Raji (cell line): ENCODE data around the gene SBK2.

Source experiments
- POLR2A ChIP-seq: IDR thresholded peaks from 2 replicates; pipeline ENCODE4 v1.6.1; 2011; ENCODE audit warnings: low read depth, low read length, control low read depth; ENCODE audit not compliant: insufficient read depth

Gene SBK2

DNA sequence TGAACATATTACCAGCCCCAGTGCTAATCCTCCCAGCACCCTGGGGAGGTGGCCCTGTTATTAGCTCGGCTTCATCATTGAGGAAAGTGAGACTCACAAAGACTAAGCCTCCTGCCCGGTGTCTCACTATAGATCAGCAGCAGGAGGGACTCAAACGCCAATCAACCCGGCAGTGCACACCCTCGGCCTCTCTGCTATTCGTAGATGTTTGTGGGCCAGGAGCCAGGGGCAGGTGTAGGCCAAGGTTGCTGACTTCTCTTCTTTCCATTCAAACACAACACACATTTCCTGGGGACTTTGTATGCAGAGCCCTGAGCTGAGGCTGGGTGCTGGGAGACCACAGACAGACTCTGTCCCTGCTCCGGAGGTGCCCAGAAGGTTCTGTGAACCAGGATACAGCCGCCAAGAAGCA is 17.8 kb upstream of the SBK2 start:
- no peak for TF ChIP-seq POLR2A

DNA sequence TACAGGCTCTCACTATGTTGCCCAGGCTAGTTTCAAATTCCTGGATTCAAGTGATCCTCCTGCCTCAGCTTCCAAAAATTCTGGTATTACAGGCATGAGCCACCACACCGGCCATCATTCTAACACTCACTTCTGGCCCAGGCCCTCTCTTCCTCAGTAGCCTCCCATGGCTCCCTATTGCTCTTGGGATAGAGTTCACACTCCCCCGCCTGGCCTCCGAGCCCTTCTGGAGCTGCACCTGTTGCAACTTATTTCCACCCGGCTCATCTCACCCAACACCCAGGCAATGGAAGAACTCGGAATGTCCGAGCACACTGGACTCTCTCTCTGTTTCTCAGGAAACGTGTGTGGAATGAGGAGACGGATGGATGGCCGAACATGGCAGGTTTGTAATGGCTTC is 17.4 kb upstream of the SBK2 start:
- TF ChIP-seq POLR2A = no peak

DNA sequence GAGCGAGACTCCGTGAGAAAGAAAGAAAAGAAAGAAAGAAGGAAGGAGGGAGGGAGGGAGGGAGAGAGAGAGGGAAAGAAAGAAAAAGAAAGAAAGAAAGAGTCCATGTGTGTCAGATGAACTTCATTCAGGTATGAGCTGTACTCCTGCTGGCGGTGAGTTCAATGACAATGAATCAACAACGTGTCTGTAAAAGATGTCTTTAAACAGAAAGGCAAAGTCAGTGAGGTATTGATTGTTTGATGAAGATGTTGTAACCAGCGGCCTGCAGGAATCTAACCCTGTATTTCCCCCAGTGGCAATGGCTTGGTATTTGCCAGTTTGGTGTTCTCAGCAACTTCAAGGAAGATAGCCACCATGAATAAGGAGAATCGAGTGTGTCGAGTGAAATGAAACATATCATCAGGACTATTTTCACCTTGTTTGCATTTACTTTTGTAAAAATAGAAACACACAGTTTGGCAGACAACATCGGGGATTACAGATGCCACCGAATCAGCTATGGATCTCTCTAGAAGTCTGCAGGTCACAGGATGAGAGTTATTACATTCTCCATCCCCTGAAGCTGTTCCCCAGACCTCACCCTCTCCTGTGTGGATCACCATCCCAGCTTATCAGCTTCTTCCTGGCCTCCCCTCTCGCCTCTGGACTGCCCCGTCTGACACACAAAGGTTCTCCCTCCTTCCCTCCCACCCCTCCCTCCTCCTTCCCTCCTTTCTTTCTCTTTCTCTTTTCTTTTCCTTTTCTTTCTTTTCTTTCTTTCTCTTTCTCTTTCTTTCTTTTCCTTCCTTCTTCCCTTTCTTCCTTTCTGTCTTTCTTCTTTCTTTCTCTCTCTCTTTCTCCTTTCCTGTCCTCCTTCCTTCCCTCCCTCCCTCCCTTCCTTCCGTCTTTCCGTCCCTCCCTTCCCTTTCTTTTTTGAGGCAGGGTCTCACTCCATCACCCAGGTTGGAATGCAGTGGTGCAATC is 16.6 kb upstream of the SBK2 start:
- no peak for TF ChIP-seq POLR2A

DNA sequence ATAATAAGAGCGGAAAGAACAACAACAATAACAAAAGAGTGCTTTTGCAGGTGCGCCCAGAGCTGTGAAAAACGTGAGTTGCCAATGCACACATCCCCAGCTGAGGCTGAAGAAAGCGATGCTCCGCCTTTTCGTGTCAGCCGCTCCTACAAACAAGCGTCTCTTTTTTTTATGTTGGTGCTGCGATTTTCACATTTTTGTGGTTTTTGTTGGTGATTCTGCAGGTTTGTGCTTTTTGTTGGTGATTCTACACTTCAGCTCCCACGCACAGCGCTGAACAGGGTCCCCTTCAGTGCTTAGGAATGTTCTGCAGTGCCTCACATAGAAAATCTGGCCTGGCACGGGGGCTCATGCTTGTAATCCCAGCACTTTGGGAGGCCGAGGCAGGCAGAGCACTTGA is 15.7 kb upstream of the SBK2 start:
- no peak for TF ChIP-seq POLR2A

DNA sequence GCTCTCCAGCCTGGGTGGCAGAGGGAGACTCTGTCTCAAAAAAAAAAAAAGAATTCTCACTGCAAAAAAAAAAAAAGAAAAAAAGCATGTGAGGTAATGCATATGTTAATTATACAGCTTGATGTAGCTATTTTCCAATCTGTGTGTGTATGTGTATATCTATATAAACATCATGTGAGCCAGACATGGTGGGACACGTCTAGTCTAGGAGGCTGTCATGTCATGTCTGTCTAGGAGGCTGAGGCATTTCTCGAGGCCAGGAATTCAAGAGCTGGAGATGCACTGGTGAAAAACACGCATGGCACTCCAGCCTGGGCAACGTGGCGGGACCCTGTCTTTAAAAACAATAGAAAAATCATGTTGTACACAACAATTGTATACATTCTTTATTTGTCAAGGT is 15.3 kb upstream of the SBK2 start:
- TF ChIP-seq POLR2A = no peak

DNA sequence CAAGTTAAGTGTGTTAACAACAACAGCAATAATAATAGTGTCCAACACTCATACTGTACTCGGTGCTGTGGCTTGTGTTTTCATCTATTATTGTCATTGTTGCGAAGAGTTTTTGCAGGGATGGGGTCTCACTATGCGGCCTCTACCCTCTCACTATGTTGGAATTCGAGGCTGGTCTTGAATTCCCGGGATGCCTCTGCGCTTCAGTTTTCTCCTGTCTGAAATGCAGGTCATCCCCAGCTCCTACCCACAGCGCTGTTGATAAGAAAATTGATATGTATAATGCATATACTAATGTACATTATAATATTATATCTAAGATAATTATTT is 13.4 kb upstream of the SBK2 start:
- TF ChIP-seq POLR2A = no peak

DNA sequence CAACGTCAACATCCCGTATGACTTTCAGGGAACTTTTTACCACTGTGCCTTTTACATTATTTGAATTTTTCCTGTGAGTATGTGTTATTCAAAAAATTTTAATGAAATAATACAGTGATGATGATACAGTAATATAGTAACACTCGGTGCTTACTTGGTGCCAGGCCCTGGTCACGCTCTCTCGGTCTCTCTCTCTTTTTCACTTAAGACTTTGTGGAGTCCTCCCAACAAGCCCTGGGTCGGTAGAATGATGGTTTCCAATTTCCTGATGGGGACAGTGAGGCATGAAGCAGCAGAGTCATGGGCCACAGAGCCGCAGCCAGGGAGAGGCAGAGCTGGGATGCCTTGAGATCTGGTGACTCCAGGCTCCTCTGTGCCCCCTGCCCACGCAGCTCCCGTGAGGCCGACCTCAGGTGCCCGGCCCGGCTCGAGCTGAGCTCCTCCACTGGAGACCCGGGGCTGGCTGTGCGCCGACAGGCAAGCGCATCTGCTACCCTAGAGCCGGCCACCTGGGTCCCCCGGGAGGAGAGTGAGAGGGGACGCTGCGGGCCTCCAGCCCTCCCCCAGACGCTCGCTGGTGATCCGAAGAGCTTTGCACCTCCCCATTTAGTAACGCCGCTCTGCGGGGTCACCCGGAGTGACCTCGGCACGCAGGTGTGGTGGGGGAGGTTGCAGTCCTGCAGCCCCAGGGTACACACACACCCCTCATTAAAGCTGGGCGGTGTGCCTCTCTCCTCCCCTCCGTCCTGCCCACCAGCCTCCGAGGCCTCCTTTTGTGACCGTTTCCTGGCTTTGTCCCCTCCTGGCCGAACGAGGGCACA is 12.8 kb upstream of the SBK2 start:
- no peak for TF ChIP-seq POLR2A

DNA sequence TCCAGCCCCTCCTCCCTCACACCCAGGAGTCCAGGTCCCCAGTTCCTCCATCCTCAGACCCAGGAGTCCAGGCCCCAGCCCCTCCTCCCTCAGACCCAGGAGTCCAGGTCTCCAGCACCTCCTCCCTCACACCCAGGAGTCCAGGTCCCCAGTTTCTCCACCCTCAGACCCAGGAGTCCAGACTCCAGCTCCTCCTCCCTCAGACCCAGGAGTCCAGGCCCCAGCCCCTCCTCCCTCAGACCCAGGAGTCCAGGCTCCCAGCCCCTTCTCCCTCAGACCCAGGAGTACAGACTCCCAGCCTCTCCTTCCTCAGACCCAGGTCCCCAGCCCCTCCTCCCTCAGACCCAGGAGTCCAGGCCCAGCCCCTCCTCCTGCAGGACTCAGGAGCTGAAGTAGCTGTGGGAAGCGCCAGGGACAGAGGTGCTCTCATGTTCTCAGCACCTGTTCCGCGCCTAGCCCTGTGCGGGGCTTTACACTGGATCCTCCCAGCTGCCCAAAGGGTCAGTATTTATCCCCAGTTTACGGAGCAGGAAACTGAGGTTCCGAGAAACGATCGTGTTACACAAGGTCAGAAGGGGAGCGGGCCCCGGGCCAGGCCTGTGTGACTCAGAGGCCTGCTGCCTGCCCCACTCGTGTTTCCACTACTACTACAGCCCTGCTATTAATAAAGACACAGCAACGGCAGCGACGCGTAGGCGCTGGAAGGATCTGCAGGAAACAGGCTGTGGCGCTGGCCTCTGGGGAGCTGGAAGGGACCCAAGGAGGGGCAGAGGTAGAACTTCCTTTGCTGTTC is 10.1 kb upstream of the SBK2 start:
- TF ChIP-seq POLR2A = no peak

DNA sequence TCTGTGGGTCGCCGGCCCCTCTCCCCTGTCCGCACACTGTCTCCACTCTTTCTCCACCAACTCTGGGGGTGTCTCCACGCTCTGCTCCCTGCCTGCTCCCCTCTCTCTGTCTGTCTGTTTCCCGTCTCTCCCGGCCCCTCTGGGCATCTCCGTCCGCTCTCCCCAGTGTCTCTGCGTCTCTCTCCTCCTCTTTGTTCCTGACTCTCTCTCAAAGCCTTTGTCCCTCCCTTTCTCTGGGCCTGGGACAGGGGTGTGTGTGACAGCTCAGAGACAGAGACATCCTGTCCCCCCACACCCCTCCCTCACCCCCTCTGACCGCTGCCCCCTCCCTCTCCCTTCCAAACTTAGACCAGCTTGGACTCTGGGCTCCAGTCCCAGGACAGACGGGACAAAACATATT is 9.1 kb upstream of the SBK2 start:
- TF ChIP-seq POLR2A = no peak

DNA sequence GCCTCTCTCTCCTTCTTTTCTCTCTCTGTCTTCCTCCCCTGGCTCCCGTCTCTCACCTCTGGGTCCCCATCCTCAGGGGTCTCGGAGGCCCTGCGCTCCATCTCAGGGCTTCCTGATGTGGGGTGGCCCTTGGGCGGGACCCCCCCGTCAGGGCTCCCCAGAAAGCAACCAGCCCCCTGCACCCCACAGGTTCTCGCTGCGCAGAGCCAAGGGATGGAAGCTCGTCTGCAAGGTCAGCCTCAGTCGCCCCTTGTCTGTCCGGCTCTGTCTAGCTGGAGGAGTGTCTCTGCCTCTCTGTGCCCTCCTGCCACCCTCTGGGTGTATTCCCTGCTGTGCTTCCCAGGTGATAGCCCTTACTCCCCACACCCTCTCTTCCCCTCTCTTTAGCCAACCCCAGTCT is 8.5 kb upstream of the SBK2 start, which contains the start of gene SBK3:
Gene SBK3 (minus strand): TSS at position 101 of the 400 bp plus-strand sequence. CDS start 0 bp downstream, at position 101.
- no peak for TF ChIP-seq POLR2A

DNA sequence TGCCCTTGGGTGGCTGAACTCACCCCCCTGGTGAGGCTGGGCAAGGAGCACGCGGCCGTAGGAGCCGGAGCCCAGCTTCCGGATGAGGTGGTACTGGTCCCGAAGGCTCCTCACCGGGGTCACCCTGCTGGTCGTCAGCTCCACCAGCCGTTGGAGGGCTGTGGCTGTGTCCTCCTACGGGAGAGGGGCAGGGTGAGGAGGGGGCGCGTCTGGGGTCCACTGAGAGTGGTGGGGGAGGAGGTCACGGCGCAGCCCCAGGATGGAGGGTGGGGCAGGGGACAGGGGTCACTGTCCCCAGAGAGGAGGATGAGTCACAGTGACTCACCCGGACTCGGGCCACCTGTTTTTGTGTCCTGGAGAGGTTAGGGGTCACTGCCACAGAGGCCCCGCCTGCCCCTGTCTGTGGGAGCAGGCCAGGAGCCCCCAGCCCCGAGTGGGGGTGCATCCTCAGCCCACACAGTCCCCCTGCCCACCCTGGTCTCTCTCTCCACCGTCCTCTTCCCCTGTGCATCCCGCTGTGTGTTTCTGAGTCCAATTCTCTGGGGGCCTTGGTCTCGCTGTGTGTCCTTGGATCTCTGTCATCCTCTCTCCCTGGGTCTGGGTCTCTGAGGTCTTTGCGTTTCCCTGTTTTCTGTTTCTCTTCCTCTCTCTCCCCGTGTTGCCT is 8.0 kb upstream of the SBK2 start:
- TF ChIP-seq POLR2A = no peak

DNA sequence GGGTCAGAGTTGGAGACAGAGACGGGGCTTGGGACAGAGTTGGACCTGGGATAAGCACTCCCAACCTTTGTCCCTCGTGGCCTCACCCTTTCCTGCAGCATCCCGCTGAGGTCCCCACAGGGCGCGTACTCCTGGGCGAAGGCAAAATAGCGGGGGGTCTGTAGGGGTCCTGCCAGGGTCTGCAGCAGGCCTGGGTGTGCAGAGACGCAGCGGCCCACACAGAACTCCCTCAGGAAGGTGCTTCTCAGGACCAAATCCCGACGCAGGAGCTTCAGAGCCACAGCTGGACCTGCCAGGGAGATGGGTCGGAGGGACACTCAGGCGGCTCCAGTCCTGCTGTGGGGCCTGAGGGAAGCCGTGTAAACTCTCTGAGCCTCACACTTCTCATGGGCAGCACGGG is 7.1 kb upstream of the SBK2 start:
- no peak for TF ChIP-seq POLR2A

DNA sequence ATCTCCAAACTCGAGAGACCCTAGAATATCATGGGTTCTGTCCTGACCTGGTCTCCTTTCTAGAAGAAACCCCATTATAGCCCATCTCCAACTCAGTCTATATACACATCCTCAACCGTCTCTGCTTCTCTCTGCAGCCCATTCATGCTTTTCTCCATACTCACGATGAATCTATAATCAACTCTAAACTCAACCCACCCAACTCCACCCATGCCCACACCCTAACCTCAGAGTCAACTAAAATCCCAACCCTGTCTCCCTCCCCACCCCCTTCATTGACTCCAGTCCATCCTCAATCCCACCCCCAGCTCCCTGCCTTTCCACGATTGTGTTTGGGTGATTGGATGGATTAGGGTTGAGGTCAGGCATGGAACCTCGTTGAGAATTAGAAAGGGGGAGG is 6.6 kb upstream of the SBK2 start:
- TF ChIP-seq POLR2A = no peak

DNA sequence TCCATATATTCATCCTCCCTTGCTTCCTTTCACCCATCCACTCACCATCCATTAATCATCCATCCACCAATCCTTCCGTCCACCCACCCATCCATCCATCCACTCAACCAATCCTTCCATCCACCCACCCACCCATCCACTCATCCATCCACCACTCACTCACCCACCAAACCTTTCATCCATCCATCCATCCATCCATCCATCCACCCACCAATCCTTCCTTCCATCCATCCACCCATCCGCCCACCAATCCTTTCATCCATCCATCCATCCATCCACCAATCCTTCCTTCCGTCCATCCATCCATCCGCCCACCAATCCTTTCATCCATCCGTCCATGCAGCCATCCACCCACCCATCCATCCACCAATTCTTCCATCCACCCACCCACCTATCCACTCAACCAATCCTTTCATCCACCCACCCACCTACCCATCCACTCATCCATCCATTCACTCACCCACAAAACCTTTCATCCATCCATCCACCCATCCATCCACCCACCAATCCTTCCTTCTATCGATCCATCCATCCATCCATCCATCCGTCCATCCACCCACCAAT is 5.4 kb upstream of the SBK2 start:
- TF ChIP-seq POLR2A = no peak

DNA sequence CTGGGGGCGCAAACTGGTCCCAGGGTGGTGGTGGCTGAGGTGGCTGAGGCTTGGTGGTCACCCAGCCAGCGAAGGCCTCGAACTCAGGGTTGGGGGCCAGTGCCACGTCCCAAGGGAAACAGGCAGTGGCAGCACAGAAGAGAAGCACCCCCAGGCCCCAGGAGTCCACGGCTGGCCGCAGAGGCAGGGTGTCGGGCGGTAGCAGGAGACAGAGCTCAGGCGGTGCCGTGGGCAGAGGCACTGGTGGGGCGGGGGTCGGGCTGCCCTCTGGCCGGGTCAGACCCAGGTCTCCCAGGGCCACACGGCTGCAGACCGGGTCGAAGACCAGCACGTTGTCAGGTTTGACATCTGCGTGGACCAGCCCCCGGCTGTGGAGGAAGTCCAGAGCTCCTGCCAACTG is 4.2 kb upstream of the SBK2 start:
- no peak for TF ChIP-seq POLR2A

DNA sequence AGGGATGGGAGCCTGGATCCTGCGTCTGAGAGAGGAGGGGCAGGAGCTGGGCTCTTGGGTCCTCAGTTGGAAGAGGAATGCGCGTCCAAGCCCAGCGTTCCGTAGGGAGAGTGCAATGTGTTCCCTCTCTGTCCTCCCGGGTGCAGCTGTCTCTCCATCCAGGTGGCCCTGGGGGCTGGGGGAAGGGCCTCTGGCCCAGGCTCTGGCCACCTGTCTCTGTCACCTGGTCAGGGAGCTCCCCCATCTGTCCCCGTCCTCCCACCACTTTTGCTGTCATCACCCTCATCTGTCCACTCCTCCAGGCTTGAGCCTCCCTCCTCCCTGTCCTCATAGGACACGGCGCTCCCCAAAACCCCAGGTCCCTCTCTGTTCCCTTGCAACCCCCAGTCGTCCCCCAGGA is 3.7 kb upstream of the SBK2 start:
- no peak for TF ChIP-seq POLR2A
